Progenitor cell of endocrine pancreas (in vitro differentiated cells): ENCODE measurements around the gene CNNM2. TPM values are rescaled to one million over a fixed set of nuclear protein-coding genes. Genes with fewer than 3 reads are reported as not detected.
A peak's percentile ranks its signal among the peaks of the same experiment; 100 is the strongest.

ENCODE experiments used
- DNase-seq: peaks from one replicate; pipeline ENCODE4 v3.0.0; 2021; ENCODE audit warnings: low spot score; ENCODE audit not compliant: unreplicated experiment
- H3K27ac Mint-ChIP-seq: 2 replicates; pipeline ENCODE4 v1.8.0; 2021; ENCODE audit warnings: mild to moderate bottlenecking, moderate library complexity, mixed read lengths
- H3K27me3 Mint-ChIP-seq: 2 replicates; pipeline ENCODE4 v1.8.0; 2021; ENCODE audit warnings: mixed read lengths
- H3K36me3 Mint-ChIP-seq: 2 replicates; pipeline ENCODE4 v1.8.0; 2022; ENCODE audit warnings: mixed read lengths; ENCODE audit not compliant: insufficient read depth
- H3K4me1 Mint-ChIP-seq: 2 replicates; pipeline ENCODE4 v1.8.0; 2021; ENCODE audit warnings: low read depth, mixed read lengths
- H3K4me3 Mint-ChIP-seq: 2 replicates; pipeline ENCODE4 v1.8.0; 2021; ENCODE audit warnings: low read depth, mild to moderate bottlenecking, moderate library complexity, mixed read lengths
- H3K9me3 Mint-ChIP-seq: 2 replicates; pipeline ENCODE4 v1.8.0; 2021; ENCODE audit warnings: low read depth, mixed read lengths
- total RNA-seq: library from RNA; stranded (reverse); gene quantifications from 2 replicates; pipeline ENCODE4 v1.2.1, GENCODE V29; 2021
- TF ChIP-seq, protein P1 (sequence below): fragments of 200-600 bp; sonication (generic); IDR thresholded peaks from one replicate; pipeline ENCODE4 v1.5.0; 2021; ENCODE audit warnings: antibody characterized with exemption, mild to moderate bottlenecking; ENCODE audit not compliant: unreplicated experiment

CNNM2 gene
- total RNA-seq, 1 donor from 2014 or later = 14.5 TPM

DNA sequence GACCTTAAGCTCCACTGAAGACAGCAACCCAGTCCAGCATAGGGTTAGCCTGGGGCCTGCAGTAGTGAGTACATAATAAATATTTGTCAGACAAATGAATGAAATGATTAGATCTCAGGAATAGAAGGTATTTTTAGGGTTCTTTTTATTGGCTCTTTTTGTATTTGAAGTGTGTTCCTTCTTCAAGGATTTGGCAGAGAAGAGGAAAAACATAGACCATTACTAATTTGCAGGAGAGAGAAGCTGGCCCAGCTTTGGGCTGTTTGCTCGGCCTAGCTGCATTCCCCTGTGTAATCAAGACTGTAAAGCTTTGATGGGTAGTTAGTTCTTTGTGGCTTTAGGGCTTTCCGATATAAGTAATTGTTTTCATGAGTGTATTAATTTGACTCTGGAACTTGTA lies 64.2 kb downstream of the CNNM2 start:
- H3K27ac Mint-ChIP-seq = no peak overlapping the region
- H3K9me3 Mint-ChIP-seq = peaks cover 3% of the 10 kb centered on the region
- TF ChIP-seq, protein P1, sequence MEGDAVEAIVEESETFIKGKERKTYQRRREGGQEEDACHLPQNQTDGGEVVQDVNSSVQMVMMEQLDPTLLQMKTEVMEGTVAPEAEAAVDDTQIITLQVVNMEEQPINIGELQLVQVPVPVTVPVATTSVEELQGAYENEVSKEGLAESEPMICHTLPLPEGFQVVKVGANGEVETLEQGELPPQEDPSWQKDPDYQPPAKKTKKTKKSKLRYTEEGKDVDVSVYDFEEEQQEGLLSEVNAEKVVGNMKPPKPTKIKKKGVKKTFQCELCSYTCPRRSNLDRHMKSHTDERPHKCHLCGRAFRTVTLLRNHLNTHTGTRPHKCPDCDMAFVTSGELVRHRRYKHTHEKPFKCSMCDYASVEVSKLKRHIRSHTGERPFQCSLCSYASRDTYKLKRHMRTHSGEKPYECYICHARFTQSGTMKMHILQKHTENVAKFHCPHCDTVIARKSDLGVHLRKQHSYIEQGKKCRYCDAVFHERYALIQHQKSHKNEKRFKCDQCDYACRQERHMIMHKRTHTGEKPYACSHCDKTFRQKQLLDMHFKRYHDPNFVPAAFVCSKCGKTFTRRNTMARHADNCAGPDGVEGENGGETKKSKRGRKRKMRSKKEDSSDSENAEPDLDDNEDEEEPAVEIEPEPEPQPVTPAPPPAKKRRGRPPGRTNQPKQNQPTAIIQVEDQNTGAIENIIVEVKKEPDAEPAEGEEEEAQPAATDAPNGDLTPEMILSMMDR = no peak
- no peaks in the 10 kb centered on the region for H3K36me3 Mint-ChIP-seq
- DNase-seq = no peak
- H3K27me3 Mint-ChIP-seq = no peaks in the 10 kb centered on the region
- peaks cover 8% of the 10 kb centered on the region for H3K4me1 Mint-ChIP-seq
- H3K4me3 Mint-ChIP-seq = no peak overlapping the region

DNA sequence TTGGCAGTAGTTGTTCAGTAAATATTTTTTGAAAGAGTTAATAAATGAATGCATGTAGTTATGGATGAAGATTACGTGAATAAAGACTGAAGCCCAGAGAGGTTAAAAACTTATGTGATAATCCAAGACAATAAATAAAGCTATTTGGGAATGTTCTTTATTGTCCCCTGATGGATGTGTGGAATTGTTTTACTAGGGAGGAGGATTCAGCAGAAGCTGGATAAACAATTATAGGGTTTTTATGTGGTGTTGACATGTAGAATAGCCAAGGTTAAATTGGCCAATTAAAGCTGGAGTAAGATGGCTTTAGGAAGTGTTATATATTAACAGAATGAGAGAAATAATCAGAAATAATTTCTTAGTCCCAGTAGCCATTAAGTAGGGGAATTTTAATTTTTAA lies 66.0 kb downstream of the CNNM2 start:
- peaks cover 3% of the 10 kb centered on the region for H3K9me3 Mint-ChIP-seq
- no peaks in the 10 kb centered on the region for H3K27me3 Mint-ChIP-seq
- H3K4me3 Mint-ChIP-seq = no peak overlapping the region
- no peak for DNase-seq
- peaks cover 14% of the 10 kb centered on the region for H3K4me1 Mint-ChIP-seq
- no peak overlapping the region for H3K27ac Mint-ChIP-seq
- H3K36me3 Mint-ChIP-seq = no peaks in the 10 kb centered on the region
- TF ChIP-seq, protein P1 = no peak

DNA sequence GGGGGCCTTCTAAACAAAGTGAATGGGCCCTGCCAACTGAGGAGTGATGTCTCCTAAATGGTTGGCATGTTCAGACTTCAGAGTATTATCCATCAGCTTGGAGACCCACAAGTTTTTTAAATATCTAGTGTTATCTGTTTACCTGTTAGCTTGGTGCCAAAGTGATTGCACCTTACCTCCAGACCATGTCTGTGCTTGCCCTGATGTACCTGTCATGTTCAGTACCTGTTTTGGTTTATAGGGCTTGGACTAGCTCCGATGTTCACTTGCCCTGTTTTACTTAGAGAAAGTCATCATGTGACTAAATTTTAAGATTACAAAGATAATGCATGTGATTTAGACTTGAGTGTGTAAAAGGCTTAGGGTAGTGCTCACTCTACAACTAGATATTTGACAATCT lies 67.7 kb downstream of the CNNM2 start:
- H3K27ac Mint-ChIP-seq = no peak overlapping the region
- no peaks in the 10 kb centered on the region for H3K36me3 Mint-ChIP-seq
- no peak overlapping the region for H3K4me3 Mint-ChIP-seq
- H3K27me3 Mint-ChIP-seq = no peaks in the 10 kb centered on the region
- DNase-seq = no peak
- TF ChIP-seq, protein P1 = no peak
- H3K4me1 Mint-ChIP-seq = peaks cover 17% of the 10 kb centered on the region
- no peaks in the 10 kb centered on the region for H3K9me3 Mint-ChIP-seq

DNA sequence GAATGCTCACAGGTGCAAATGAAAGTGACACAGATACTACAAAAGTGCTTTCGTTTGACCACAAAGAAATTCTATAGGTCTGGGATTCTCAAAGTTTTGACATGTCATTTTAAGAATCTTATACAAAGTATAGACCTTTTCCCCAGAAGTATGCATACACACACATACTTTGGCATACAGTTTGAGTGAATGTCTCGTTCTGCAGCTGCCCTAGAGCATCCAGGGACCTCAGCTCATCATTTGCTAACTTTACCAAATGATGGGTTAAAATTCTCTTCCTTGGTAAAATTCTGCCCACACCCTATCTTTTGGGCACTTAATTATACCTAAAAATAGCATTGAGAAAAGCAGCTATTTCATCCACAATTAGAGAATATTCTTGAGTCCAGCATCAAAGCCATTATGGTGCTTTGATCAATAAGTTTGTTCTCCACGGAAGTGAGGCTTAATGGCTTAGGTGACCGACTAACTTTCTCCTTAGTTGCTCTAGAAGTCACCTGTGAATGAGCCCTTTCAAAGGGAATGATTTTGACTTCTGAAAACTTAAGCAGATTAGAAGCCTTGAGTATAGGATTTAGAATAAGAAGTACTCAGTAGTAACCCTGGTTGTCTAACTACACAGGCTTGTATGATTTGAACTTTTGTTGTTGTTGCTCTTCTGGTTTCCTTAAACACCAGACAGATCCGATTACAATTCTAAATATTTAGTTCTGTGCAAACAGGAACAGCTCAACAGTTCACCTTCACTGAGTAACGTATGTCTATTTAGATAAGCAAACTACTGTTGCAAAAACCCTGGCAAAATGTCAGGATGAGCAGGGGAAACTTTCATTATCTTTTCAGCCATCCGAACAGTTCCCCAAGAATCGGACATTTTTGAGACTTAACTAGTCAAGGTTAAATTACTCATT lies 70.6 kb downstream of the CNNM2 start:
- Mint-ChIP-seq H3K27ac (peak overlapping the region; percentile 79), H3K4me1 (peaks cover 13% of the 10 kb centered on the region), H3K4me3 (no peak overlapping the region), H3K36me3 (no peaks in the 10 kb centered on the region), H3K27me3 (no peaks in the 10 kb centered on the region), H3K9me3 (no peaks in the 10 kb centered on the region)
- no peak for DNase-seq
- TF ChIP-seq, protein P1 = no peak

DNA sequence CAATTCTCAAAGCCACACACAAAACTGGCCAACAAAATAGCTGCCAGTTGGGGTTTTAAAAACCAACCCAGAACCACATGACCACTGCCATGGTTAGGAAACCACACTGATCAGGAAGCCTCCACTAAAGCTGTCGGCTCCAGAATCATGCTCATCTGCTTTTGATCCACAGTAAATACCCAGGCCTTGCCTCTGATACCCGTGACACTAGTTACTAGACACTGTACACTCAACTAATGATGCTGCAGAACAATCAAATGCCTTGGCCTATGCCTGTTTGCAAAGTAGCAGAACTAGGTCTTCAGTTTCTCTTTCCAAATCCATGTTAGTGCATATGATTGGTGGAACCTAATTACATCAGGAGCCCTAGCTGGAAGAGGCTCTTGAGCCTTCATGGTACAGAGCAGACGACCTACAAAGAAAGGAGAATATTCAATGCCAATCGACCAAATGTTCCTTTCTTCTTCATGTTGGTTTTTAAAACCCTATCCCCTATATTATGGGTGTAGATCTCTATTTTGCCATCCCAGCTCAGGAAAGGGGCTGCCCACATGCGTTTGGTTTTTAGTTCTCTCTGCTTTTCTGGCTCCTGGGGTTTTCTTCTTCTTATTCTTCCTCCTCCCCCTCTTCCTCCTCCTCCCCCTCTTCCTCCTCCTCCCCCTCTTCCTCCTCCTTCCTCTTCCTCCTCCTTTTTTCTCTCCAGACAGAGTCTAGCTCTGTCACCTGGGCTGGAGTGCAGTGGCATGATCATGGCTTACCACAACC lies 76.6 kb downstream of the CNNM2 start:
- Mint-ChIP-seq H3K27ac (no peak overlapping the region), H3K9me3 (no peaks in the 10 kb centered on the region), H3K27me3 (no peaks in the 10 kb centered on the region), H3K36me3 (no peaks in the 10 kb centered on the region), H3K4me3 (no peak overlapping the region), H3K4me1 (peaks cover 14% of the 10 kb centered on the region)
- TF ChIP-seq, protein P1 = no peak
- no peak for DNase-seq
